ENCODE data around the gene UNKL. TPM values are rescaled to one million over a fixed set of nuclear protein-coding genes. Genes with fewer than 3 reads are reported as not detected.

UNKL gene
- total RNA-seq, 1 donor from 2014 or later = 14.5 TPM

GRCh38 chr16:1378804-1379303, 35.6 kb downstream of the UNKL start:
- peak; percentile 96 for DNase-seq (ENCODE audit: low spot score)

DNA sequence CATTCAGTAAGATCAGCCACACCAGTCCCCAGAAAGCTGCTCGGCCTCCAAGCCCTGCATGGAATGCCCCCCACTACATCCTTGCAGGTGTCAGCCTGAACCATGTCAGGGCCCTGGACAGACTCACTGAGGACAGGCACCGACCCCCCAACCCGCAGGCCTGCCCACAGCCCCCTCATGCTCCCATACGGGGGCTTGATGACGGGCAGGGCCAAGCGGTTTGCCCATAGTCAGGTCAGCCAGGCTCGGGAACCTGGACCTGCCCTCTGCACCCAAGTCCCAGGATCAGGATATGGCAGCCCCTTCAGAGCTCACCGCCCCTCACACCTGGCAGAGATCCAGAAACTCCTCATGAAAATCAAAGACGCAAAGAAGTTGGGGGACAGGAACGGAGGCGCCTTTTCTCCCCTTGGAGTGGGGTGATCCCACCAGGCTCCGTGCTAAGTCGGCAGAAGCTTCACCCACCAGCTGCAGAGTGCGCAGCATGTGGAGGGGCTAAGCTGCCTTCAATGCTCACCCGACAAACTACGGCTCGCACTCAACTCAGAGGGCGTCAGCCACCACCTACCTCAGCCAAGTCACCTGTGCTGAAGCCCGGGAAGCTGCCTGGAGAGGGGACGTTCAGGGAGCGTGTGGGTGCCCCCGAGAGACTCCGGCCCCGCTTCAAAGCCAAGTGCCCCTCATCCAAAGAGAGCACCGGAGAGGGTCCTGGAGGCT, 36.3 kb downstream of the UNKL start:
- DNase-seq (ENCODE audit: low spot score) = no peak

DNA sequence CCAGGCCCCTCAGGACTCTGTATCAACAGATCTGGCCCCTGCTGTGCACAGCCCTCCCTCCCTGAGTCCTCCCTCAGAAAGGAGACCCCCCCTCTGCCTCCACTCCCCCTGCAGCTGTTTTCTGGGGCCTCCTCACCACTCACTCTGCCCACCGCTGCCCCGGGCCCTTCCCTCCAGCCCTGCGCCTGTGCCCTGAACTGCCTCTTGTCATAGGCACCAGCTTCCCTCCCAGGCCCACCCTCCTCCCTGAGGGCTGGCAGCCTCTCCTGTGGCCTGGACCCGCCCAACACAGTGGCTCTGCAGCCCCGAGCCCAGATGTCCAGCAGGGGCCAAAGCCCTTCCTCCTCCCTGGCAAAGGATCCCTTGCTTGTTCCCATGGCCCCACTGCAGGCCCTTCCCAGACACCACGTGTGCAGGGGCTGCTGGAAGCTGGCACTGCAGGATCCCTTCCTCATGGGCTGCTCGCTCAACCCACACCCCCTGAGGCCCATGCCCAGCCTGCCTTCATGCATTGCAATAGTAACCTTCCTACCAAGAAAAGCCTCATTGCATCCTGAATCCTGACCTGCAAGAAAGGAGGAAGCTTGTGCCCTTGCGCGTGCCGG, 37.0 kb downstream of the UNKL start:
- DNase-seq (ENCODE audit: low spot score) = no peak

DNA sequence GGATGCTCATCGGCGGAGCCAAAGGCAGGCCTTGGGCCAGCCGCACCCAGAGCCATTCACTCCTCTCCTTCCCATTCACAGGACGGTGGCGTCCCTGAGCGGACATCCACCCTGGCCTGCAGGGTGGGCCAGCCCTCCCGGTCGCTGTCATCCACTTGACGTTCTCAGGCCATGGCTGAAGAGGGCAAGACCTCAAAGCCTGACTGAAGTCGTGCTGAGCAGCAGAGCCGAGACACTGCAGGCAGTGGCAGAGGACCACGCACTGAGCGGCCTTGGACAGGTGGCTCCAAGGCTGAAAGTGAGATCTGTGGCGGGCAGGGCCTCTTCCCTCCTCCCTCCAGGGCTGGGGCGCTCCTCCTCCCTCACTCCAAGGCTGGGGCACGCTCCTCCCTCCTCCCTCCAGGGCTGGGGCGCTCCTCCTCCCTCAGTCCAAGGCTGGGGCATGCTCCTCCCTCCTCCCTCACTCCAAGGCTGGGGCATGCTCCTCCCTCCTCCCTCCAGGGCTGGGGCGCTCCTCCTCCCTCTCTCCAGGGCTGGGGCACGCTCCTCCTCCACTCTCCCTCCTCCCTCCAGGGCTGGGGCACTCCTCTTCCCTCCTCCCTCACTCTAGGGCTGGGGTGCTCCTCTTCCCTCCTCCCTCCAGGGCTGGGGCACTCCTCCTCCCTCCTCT, 38.6 kb downstream of the UNKL start:
- no peak for DNase-seq (ENCODE audit: low spot score)

DNA sequence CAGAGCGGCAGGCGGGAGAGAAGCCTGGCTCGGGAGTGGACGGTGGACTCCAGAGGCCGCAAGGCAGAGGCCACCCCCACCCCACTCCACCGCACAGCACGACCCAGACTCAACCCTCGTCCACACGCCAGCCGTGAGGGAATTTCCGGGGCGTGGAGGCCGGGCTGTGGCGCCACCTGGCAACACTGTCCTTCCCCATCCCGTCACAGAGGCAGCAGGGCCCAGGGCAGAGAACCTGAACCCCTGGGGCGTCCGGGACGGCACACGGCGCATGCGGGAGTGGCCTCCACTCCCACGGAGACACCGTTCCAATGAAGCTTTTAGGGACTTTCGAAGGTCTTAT, 39.2 kb downstream of the UNKL start:
- DNase-seq (ENCODE audit: low spot score) = no peak

- DNase-seq (ENCODE audit: low spot score) = no peak
Observed at GRCh38 chr16:1374418-1375297, 39.8 kb downstream of the UNKL start.

DNA sequence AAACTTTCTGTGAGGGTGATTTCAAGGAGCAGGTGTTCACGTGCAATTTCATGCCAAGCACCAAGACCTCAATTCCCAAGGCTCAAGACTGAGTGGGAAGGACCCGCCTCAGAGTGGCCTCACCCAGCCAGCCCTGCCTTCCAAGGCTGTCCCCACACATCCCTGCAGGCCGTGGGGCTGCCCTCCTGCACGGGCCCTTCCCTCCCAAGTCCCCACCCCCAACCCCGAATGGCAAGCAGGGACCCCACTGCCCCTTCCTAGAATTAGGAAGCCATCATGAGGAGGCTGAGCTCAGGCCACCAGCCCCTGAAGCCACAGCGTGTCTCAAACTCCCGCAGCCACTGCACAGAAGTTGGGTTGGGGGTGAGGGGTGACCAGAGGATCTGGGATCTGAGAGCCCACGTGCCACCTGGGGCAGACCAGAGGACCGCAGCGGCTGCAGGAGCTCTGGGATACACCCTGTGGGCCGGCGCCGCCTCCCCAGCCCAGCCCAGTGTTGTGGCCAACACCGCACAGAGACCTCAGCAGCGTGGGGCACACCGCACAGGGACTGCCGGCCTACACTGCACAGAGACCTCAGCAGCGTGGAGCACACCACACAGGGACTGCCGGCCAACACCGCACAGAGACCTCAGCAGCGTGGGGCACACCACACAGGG, 42.1 kb downstream of the UNKL start:
- DNase-seq (ENCODE audit: low spot score) = no peak

- no peak for DNase-seq (ENCODE audit: low spot score)
Observed at GRCh38 chr16:1371054-1371978, 43.2 kb downstream of the UNKL start.

DNA sequence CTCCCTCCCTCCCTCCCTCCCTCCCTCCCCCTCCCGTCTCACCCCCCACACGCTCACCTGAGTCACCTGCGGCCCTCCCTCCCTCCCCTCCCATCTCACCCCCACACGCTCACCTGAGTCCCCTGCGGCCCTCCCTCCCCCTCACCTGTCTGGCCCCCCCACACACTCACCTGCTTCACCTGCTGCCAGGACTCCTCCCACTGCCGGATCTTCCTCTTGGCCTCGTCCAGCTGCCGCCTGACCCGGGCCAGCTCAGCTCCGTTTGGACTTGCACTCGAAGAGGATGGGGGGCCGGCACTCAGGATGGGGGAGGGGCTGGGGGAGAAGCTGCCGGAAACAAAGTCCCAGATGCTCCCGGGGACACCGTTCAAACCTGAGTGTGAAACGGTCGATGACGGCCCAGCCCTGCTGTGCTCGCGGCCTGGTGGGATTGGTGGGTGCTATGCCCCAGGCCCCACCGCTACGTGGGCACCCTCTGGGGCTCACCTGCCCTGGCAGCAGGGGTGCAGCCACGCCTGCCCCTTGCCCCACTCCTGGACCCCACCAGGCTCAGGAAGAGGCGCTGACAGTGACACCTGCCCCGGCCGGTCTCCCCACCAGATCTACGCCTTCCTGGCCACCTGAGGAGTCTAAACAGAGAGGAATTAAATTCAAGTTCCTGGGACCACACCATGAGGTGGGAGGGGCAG, 46.9 kb downstream of the UNKL start:
- no peak for DNase-seq (ENCODE audit: low spot score)

- DNase-seq (ENCODE audit: low spot score) = no peak
Observed at GRCh38 chr16:1366712-1367299, 47.7 kb downstream of the UNKL start.

DNA sequence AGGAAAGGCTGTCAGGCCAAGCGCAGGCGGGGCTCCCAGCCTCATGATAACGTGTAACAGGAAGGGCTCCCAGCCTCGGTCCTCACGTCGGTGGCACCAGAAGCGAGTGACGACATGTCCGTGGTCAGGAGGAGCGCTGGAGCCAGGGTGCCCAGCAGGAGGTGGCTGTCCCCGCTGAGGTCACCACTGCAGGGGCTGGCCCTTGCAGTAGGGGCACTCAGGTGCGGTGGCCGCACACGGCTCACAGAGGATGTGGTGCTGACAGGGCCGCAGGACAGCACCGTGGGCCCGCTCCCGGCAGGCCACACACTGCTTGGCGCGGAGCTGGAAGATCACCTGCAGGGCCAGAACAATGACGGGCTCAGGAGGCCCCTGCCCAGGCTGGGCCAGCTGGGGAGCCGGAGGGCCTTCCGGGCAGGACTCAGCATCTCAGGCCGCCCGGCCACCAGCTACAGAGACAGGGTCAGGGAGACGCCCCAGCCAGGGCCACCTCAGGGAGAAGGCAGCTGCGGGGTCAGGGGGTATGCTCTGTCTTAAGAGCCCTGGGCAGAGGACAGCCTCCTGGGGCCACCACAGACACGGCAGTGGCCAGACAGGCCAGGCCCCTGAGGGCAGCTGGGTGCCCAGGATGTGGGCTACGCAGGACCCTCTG, 48.3 kb downstream of the UNKL start:
- no peak for DNase-seq (ENCODE audit: low spot score)

DNA sequence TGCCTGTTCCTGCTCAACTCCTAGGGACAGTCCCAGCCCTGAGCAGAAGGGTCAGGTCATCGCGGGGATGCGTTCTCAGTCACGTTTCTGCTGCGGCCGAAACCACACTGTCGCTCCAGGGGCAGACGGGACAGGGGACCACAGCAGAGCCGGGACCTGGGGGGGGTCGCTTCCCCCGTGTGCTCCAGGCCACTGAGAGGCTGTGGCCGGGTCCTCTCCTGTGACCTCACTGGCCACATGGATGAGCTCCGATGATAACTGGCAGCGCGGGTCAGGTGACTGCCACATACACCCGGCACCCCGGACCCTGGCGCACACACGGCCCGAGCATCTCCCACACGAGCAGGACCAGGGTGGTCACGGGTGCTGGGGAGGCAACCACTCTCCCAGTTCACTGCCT, 50.0 kb downstream of the UNKL start:
- DNase-seq (ENCODE audit: low spot score) = no peak

DNA sequence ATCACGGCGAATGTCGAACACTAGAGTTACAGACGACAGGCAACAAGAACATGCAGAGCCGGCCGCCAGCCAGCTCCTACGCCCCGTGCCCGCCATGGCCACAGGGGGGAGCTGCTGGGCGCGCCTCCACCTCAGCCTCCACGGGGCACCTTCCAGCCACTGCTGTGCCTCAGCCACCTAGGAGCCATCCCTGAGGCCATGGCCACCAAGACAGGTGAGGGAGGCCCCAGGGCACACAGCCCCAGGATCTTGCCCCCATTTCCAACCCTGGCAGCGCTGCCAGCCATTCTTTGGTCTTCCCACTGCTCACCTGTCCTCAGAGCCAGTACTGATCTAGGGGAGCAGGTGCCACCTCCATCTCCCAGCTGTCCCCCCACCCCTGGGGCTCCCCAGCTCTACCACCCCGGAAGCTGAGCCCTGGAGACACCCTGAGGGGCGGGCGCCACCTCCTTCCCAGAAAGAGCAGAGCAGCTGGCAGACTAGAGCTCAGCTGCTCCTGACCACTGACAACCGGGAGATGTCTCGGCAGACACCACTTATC, 50.9 kb downstream of the UNKL start:
- no peak for DNase-seq (ENCODE audit: low spot score)

DNA sequence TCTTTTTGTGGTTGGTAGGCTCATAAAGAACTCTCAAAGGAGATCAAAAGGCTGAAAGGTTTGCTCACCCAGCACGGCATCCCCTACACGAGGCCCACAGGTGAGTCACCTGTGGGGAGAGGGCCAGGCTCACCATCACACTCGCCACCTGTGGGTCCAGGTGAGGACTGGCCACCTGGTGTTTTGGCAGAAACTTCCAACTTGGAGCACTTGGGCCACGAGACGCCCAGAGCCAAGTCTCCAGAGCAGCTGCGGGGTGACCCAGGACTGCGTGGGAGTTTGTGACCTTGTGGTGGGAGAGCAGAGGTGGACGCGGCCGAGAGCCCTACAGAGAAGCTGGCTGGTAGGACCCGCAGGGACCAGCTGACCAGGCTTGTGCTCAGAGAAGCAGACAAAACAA, 51.7 kb downstream of the UNKL start:
- DNase-seq (ENCODE audit: low spot score) = no peak

DNA sequence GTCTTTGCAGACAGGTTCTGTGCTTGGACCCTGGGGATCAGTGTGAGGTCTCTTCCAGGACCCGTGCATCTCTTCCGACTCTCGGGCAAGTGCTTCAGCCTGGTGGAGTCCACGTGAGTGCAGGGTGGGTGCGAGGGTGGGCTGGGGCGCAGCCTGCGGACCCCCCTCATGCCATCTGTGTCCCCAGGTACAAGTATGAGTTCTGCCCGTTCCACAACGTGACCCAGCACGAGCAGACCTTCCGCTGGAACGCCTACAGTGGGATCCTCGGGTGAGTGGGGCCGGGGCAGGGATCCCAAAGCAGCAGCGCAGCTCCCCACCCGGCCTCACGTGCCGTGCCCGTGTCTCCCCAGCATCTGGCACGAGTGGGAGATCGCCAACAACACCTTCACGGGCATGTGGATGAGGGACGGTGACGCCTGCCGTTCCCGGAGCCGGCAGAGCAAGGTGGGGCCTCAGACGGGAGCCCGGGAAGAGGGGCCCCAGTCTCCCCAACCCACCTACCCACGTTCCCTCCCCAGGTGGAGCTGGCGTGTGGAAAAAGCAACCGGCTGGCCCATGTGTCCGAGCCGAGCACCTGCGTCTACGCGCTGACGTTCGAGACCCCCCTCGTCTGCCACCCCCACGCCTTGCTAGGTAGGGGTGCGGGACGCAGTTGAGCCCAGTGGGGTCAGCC, 52.7 kb downstream of the UNKL start:
- no peak for DNase-seq (ENCODE audit: low spot score)

GRCh38 chr16:1357906-1358566, 56.5 kb downstream of the UNKL start:
- no peak for DNase-seq (ENCODE audit: low spot score)

All from mesenteric fat pad (tissue), 1 donor.